NCI-H524 (cell line): Measurements from ENCODE around the gene IRF7.
A peak's percentile ranks its signal among the peaks of the same experiment; 100 is the strongest.

ENCODE experiments used
- DNase-seq, 2 experiments: peaks; one replicate each; lab custom pipeline; 2025; lab: John Stamatoyannopoulos, UW

The IRF7 gene

DNA sequence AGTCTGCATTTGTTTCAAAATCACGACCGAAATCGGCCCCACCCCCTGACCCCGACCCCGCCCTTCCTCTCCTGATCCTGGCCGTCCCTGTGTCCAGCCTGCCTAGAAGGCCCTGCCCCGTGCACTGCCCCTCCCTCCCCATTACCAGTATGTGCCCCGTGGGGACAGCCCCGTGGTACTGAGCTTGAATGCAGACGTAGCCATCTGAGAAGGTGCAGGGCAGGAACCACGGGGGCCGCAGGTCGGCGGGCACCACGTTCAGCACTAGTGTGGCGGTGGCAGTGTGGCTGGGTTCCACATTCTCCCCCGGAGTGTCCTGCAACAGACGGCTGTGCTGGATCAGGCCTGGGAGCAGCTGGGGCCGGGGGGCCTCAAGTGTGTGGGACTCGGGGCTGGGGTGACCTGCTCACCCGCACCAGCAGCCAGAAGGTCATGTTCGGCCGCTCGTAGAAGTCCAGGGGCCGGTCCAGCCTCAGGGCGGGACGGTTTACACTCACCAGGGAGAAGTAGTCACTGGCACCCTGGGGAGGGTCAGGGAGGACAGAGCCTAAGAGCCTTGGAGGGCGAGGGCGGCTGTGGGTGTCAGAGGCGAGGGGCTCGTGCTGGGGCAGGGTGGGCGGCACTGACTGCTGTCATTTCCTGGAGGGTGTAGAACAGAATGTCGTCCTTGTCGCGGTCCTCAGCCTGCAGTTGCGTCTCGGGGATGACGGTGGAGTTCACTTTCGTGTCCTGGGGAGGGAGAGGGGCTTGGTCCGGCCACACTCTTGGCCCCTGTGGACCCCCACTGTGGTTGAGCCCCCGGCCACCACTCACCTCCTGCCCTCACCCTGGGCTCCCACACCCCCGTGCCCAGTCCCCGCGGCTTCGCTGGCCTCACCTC is 5.4 kb upstream of the IRF7 start:
- no peak for DNase-seq

DNA sequence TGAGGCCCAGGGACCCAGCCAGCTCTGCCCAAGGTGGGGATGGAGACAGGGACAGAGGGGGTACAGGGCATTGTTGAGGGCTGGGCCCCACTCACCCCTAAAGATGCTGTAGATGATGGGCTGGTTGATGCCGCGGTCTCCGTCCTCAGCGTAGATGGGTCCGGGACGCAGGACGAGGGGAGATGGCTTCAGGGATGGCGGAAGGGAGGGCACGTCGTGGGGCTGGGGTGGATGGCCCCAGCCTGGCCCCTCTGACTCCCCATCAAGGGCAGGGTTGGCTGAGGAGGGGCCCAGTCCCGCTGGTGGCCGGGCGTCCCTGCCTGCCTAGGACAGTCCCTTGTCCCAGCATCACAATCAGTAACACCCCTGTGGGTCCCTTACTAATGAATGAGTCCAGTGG is 4.5 kb upstream of the IRF7 start:
- DNase-seq = no peak

DNA sequence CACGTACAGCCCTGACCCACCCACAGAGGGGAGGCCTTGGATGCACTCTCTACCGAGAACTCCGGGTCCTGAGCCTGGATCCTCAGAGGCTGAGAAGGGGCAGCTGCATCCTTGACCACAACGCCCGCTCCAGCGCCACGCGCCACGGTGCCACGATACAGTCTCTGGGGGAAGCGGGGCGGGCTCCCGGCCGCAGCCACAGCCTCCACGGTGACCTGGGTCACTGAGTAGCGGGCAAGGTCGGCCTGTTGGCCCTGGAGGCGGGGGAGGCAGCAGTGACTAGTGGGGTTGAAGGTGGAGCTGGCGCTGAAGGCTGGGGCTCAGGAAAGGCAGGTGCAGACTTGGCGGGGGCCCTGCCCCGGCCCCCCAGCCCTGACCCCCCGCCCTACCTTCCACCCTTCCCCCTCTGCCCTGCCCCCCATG is 3.9 kb upstream of the IRF7 start:
- DNase-seq = no peak

DNA sequence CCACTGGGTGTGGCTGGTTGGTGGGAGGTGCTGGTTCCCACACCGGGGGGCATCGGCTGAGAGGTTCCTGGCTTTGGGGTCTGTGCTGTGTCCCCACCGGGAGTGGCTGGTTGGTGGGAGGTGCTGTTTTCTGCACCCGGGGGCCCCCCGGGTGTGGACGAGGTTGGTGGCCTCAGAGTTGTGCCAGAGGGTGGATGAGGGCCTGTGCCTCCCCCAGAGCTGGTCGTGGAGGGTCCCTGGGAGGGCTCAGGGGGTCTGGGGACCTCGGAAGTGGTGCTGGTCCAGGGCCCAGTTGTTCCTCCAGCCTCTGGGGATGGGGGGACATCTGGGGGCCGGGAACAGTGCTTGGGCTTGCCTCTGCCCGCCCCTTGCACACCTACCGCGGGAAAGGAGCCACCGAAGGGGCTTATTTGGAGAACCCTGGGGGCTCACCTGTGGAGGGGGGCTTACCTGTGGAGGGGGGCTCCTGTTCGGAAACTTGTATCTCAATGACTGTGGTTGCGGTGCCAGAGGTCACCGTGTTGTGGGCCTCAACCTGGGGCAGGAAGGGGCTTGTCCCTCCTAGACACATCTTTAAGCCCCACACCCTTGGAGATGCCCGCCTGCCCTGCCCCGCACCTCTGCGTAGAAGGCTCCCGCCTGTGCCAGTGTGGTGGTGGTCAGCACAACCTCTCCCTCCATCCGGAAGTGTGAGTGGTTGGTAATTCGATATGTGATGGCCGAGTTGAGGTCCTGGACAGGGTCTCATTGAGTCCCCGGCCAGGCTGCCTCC is 3.3 kb upstream of the IRF7 start:
- DNase-seq = no peak

DNA sequence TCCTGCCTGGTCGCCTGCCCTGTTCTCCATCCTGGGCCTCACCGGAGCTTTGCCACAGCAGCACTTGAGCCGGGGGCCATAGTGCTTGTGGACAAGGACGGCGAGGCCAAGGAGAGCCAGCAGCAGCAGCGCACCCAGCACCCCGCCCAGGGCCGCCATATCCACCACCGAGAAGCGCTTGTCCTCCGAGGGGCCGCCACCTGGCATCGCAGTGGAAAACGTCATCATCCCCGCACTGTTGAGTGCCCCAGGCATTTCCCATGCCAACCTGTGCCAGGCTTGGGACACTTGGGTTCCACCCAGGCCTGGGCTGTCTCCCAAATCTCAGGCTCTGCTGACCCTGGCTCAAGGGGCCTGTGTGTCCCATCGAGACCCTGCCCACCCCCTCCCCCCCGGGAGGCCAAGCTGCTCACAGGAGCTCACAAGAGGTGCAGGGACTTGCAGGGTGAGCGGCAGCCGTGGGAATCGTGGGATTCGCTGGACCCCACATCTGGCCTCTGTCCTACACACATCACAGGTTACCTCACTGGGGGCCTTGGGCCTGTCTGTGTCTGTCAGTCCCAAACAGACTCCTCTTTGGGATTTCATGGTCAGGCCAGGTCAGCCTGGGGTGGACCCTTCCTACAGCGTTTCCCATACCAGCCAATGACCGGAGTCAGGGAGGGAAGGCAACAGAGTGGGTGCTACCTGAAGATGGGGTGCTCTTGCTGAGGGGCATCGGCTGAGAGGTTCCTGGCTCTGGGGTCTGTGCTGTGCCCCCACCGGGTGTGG is 2.3 kb upstream of the IRF7 start:
- DNase-seq = no peak

DNA sequence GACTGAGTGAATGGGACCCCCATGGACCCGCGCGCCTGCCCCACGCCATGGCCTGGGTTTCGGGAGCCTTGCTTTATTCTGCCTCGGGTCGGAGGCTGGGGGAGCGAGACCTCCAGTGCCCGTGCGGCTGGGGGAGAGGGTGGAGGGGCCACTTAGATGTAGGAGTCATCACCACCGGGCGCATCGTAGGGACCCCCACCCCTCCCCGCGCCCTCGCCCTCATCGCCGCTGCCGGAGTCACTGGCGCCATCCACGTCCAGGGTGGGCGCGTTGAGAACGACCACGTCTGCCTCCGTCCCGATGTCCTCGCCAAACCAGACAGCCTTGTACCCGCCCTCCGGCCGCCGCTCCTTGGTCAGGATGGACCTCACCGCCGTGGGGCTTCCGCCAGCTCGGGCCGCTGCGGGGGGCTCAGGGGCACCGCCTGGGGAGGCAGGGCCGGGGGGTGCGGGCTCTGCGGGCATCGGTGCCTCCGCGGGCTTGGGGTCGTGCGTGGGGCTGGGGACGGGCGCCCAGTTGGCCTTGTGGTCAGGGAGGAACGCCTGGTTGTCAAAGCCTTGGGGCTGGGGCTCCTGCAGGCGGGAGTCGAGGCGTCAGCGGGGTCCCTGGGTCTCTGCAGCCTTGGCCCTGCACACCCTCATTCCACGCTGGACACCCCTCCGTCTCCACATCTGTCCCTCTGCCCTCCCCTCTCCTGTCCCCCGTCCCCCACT is 1.6 kb upstream of the IRF7 start:
- no peak for DNase-seq

DNA sequence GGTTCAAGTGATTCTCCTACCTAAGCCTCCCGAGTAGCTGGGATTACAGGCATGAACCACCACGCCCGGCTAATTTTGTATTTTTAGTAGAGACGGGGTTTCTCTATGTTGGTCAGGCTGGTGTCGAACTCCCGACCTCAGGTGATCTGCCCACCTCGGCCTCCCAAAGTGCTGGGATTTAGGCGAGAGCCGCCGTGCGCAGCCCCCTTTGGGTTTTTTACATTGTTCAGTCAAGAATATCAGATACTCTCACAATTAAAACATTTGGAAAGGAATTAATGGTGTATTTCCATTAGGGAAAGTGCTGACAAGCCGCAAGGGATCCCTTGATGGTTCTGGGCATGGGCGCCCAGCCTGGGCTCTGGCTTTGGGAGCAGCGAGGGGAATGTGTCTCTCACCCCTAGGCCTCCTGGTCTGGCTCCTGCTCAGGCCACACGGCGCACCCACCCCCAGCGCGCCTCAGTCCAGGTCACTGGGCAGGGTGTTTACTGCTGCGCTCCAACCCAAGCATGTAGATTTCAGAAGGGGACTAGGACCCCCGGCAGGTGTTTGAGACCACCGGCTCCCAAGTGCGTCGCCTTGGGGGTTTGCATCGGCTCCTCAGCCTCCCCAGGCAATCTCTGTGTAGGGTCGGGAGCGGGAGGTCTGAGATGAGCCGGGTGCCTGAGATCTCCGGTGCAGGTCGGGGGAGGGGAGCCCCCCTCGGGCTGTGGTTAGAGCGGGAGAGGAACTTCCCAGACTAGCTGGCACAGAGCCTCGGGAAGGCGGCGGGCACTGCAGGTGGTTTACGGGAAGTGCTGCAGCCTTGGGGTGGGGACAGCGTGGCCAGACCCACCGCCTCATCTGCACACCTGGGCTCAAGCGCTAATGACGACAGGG is 809 bp upstream of the IRF7 start:
- no peak for DNase-seq

DNA sequence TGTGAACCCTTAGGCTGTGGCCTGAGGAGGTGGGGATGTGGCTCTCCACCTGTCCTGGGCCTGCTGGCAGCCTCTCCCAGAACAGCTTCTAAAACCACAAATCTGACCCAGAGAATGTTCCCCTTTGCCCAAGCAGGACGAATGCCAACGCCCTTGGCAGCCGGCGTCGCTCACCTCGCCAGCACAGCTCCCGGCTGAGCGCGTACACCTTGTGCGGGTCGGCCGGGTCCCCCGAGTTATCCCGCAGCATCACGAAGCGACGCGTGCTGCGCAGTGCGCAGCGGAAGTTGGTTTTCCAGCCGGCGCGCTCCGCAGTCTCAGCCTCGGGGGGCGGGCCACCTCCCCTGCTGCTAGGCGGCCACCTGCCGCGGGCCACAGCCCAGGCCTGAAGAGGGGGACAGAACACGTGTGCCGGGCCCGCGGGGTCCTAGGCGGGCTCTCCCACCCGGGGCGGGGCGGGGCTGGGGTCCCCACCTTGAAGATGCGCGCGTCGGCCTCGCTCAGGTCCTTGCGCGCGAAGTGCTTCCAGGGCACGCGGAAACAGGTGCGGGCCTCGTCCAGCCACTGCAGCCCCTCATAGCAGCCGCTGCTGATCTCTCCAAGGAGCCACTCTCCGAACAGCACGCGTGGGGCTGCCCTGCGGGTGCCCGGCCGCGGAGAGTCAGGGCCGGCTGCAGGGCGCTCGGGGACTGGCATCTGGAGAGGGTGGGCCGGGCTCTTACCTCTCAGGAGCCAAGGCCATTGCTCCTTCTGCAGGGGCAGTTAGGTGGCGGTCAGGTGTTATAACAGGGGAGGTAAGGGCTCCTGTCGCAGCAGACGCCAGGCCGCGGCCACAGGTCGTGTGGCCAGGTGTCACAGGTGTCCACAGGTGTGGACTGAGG is 887 bp downstream of the IRF7 start:
- DNase-seq = no peak

DNA sequence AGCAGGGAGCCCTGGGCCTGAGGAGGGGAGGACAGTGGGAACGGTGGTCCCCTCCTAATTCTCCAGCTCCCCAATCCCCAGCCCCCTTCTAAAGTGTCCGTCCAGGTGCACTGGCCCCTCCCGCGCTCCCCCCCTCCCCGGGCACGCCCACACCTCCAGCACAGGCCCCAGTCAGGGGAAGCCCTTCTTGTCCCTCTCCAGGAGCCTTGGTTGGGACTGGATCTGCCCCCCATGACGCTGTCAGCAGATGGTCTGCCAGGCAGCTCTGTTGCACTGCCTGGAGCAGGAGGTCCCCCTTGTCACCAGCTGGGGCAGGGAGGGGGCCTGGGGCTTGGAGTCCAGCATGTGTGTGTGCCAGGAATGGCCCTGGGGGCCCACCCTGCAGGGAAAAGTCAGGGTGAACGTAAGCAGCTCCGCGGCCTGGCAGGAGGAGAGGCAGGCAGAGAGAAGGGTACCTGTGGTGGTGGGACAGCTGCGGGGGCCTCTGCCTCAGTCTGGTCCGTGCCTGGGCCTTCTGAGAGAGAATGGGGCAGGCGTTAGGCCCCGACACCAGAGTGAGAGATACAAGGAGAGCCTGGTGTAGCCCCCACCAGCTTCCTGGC is 1.6 kb downstream of the IRF7 start:
- DNase-seq = no peak

DNA sequence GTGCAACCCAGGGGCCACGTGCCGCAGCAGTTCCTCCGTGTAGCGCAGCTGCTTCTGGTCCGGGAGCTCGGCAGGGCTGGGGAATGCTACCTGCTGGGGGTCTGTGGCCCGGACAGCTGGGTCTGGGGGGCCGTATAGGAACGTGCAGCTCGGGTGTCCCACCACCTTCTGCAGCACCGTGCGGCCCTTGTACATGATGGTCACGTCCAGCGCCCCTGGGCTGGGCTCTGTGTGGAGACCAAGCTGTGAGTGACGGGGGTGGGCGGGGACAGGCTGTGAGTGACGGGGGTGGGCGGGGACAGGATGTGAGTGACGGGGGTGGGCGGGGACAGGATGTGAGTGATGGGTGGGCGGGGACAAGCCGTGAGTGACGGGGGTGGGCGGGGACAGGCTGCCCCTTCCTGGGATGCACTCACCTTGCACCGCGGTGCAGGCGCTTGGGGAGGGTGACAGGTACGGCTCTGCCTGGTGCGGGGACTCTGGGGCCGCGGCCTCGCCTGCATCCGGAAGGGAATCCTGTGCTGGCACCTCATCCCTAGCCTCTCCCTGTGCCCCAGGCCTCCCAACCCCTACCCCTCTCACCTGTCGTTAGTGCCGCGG is 2.3 kb downstream of the IRF7 start:
- no peak for DNase-seq

DNA sequence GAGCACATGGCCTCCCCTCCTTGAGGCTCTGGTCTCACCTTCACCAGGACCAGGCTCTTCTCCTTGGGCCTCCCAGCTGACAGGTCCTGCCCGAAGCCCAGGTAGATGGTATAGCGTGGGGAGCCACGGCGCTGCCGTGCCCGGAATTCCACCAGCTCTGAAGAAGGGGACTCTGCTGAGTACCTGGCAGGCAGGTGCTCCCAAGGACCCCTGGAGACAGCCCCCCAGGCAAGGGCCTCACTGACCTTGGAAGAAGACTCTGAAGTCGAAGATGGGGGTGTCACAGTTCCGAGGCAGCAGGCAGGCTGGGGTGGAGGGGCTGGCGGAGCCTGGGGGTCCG is 2.8 kb downstream of the IRF7 start:
- no peak for DNase-seq

DNA sequence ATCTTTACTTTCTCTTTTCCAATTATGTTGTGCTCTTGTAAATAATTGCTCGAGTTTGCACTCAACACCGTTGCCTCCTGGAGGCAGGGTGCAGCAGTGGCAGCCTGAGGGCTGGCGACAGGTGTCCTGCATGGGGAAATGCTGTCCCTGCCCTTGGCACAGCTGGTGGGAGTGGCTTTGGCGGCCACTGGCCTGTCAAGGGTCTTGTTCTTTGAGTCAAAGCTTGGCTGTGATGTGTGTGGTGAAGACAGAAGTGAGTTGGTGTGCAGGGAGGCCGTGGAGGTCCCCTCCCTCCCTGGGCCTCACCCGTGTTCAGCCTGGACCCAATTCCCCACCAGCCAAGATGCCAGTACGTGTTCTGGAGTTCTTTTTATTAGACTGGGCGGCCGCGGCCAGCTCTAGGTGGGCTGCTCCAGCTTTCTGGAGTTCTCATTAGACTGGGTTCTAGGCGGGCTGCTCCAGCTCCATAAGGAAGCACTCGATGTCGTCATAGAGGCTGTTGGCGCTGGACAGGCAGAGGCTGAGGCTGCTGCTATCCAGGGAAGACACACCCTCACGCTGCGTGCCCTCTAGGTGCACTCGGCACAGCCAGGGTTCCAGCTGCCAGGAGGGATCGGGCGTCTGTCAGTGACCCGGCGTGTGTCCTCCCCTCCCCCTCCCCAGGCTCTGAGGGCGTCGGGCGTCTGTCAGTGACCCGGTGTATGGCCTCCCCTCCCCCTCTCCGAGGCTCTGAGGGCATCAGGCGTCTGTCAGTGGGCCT is 3.4 kb downstream of the IRF7 start:
- peak in 1 of 2 experiments; percentile 34 for DNase-seq

DNA sequence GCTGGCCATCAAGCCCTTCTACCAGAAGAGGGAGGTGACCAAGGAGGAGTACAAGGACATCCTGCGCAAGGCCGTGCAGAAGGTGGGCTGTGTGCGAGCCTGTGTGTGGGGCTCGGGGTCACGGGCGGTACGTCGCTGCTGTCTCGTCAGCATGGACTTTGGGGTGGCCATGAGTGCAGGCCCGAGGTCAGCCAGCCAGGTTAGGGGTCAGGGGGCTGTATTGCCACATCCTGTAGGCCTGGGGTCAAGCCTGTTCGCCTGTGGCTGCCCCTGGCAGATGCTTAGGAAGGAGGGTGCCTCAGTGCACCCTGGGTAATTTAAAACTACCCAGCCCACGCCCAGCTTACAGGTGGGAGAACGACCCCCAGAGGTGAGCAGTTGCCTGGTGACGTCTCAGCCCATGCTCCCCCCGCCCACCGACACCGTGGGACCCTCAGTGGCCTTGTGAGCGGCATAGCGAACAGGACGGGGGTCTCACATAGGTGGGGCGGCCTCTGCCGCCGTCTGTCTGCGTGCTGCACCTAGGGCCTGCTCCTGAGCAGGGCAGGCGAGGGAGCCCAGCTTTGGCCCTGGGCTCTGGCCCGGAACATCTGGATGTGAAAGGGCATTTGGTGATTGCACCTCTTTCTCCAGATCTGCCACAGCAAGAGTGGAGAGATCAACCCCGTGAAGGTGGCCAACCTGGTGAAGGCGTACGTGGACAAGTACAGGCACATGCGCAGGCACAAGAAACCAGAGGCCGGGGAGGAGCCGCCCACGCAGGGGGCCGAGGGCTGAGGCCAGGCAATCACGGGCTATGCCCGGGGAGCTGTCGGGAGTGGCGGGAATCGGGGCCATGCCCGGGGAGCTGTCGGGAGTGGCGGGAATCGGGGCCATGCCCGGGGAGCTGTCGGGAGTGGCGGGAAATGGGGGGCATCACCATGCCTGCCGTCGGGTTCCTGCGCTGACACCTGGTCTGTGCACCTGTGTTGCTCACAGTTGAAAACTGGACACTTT is 4.5 kb downstream of the IRF7 start:
- no peak for DNase-seq

DNA sequence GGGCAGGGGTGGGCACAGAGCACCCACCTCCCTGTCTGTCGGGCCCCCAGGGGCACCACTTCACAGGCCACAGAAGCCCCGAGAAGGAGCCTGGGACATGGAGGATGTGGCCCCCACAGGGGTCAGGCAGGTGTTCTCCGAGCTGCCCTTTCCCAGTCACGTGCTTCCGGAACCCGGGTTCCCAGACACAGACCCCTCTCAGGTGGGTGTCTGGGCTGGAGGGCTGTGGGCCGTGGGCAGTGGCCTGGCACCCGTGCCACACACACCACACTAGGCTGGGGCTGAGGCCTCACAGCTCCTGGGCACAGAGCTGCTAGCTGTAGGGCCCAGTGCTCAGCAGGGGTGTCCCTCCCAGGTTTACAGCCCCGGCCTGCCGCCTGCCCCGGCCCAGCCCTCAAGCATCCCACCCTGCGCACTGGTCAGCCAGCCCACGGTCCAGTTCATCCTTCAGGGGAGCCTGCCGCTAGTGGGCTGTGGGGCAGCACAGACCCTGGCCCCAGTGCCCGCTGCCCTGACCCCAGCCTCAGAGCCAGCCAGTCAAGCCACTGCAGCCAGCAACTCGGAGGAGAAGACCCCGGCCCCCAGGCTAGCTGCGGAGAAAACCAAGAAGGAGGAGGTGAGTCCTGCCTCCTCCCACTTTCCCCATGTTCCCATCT is 5.5 kb downstream of the IRF7 start:
- no peak for DNase-seq

DNA sequence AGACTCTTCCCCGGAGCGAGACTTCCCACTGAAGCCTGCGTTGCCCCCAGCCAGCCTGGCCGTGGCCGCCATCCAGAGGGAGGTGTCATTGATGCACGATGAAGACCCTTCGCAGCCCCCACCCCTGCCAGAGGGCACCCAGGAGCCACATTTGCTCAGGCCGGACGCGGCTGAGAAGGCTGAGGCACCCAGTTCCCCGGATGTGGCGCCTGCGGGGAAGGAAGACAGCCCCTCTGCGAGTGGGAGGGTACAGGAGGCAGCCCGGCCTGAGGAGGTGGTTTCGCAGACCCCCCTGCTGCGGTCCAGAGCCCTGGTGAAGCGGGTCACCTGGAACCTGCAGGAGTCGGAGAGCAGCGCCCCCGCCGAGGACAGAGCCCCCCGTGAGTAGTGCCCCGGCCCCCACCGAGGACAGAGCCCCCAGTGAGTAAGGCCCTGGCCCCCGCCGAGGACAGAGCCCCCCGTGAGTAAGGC is 6.4 kb downstream of the IRF7 start:
- DNase-seq = no peak

DNA sequence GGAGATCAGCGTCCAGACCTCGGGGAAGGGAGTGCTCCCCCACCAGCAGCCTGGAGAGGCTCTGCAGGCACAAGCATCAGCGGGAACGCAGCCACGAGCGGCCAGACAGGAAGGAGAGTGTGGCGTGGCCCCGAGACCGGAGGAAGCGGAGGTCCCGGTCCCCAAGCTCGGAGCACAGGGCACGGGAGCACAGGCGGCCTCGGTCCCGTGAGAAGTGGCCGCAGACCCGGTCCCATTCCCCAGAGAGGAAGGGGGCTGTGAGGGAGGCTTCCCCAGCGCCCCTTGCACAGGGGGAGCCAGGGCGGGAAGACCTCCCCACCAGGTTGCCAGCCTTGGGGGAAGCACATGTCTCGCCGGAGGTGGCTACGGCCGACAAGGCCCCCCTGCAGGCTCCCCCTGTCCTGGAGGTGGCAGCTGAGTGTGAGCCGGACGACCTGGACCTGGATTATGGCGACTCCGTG is 6.9 kb downstream of the IRF7 start:
- no peak for DNase-seq
